Cerebellar nuclear complex (tissue), 1 donor: ENCODE data around the gene MSANTD2.

Source experiments
- DNase-seq, 2 experiments: peaks; one replicate each; lab custom pipeline; 2025; lab: John Stamatoyannopoulos, UW

Gene MSANTD2

GRCh38 chr11:124800226-124800929 lies at the start of gene MSANTD2:
Gene MSANTD2, minus strand, starts transcription at chr11:124800406. Its CDS starts 26 bp downstream, at chr11:124800380.
- peak; percentile 22 to 67 for DNase-seq

- DNase-seq, result no peak
Measured at GRCh38 chr11:124846070-124846673, 46.0 kb upstream of the MSANTD2 start.

GRCh38 chr11:124844664-124845079 lies 44.5 kb upstream of the MSANTD2 start:
- no peak for DNase-seq

- no peak for DNase-seq
Measured at GRCh38 chr11:124843616-124843910, 43.4 kb upstream of the MSANTD2 start.

- DNase-seq, result no peak
Measured at GRCh38 chr11:124842305-124842704, 42.1 kb upstream of the MSANTD2 start.

GRCh38 chr11:124841840-124842239 lies 41.6 kb upstream of the MSANTD2 start:
- no peak for DNase-seq

- no peak for DNase-seq
Measured at GRCh38 chr11:124841201-124841600, 41.0 kb upstream of the MSANTD2 start.

- no peak for DNase-seq
Measured at GRCh38 chr11:124840666-124841065, 40.5 kb upstream of the MSANTD2 start.

- no peak for DNase-seq
Measured at GRCh38 chr11:124839972-124840621, 39.9 kb upstream of the MSANTD2 start.

GRCh38 chr11:124839128-124839971 lies 39.1 kb upstream of the MSANTD2 start:
- no peak for DNase-seq

GRCh38 chr11:124838805-124839127 lies 38.6 kb upstream of the MSANTD2 start:
- DNase-seq, result no peak

GRCh38 chr11:124837491-124837856 lies 37.3 kb upstream of the MSANTD2 start:
- no peak for DNase-seq

- no peak for DNase-seq
Measured at GRCh38 chr11:124835918-124836317, 35.7 kb upstream of the MSANTD2 start.

GRCh38 chr11:124834526-124835180 lies 34.4 kb upstream of the MSANTD2 start:
- no peak for DNase-seq

- no peak for DNase-seq
Measured at GRCh38 chr11:124832571-124832970, 32.4 kb upstream of the MSANTD2 start.

GRCh38 chr11:124831897-124832296 lies 31.7 kb upstream of the MSANTD2 start:
- no peak for DNase-seq

- no peak for DNase-seq
Measured at GRCh38 chr11:124830749-124831148, 30.5 kb upstream of the MSANTD2 start.

- DNase-seq, result no peak
Measured at GRCh38 chr11:124829986-124830385, 29.8 kb upstream of the MSANTD2 start.

- DNase-seq, result no peak
Measured at GRCh38 chr11:124825876-124826275, 25.7 kb upstream of the MSANTD2 start.

- DNase-seq, result no peak
Measured at GRCh38 chr11:124823512-124824376, 23.5 kb upstream of the MSANTD2 start.
